Erythroblast (primary cell): ENCODE measurements around the gene PSMB10.
"Not testable (repeated sequence)": the region's sequence is repeated elsewhere in the genome, so short reads cannot be mapped to it uniquely, and the experiment has no call there.

Experiments
- DNase-seq, 2 experiments: peaks; one replicate each; lab custom pipeline; 2025; lab: John Stamatoyannopoulos, UW
- GATA1 ChIP-seq: IDR thresholded peaks from 2 replicates; pipeline ENCODE4 v1.6.1; 2011; ENCODE audit warnings: low read depth, mild to moderate bottlenecking, control low read depth, low read length, moderate library complexity
- POLR2A ChIP-seq: IDR thresholded peaks from 2 replicates; pipeline ENCODE4 v1.6.1; 2011; ENCODE audit warnings: mild to moderate bottlenecking, low read length

Gene PSMB10

DNA sequence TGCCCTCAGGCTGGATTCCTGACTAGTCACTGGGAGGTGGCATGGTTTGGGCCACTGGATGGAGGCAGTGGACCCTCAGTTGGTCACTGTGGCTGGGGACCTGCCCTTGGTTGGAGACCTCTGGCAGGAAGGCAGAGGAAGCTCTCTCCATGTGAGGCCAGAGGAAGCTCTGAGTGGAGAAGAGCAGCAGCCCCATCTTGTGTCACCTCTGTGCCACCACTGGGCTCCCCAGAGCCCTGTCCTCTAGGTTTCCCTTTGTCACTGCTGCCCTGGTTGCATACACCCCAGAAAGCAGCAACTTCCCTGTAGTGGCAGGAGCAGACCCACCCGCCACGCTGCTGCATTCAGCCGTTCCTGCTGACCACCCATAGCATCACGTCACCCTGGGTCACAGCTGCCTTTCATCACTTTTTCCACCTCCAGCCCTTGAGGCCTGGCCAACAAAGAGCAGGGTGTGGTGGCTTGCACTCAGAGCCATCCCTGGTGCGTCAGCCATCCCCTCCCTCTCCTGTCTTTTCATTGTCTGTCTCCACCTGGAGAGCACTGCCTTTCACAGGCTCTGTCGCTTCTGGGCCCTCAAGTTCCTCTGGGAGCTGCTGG is 16.9 kb downstream of the PSMB10 start:
- TF ChIP-seq POLR2A, result no peak
- TF ChIP-seq GATA1, result no peak

DNA sequence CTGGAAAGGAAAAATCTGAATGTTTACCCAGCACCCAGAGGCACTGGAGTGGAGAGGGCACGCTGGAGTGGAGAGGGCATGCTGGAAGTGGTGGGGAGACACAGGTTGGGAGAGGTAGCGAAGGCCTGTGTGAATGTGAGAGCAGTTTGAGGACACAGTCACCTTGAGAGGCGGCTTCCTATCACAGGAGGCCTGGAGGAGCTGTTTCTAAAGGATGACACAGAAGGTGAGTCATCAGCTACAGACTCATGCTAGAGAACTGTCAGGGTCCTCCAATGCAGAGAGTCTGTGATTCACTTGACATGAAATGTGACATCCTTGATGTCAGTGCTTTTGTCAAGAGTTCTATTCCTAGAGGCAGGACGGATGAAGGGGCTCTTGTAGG is 18.8 kb downstream of the PSMB10 start:
- DNase-seq, result peak; percentile 35 to 77
- TF ChIP-seq POLR2A (no peak), GATA1 (no peak)

More for the DNA sequence above, 16.9 kb downstream of the PSMB10 start:
- DNase-seq, result peak; percentile 28 to 34

DNA sequence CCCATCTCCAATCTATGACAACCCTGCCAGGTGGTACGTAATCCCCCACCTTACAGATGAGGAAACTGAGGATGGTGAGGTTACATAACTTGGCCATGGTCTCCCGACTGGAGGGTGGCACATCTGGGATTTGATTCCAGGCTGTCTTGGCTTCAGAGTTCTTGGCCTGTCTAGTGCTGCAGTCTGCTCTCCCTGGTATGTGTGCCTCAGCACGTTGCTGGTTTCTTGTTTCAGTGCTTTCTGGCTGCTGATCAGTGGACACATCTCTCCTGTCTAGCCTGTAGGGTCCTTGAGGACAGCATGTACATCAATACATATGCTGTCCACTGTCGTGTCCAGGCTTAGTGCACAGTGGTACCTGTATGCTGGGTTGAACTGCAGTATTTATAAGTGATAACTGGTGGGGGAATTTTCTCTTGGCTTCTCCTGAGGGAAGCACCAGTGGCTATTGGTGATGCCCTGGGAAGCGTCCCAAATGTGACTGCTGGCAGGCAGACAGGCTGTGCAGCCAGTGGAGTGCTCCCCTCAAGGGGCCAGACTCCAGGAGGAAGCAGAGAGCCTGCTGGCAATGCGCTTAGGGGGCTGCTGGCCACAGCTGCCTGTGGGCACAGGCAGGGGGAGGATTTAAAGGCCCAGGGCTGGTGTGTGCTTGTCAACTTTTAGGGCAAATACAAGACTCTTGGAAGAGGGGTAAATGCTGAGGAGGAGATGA is 19.4 kb downstream of the PSMB10 start:
- no peak for DNase-seq
- TF ChIP-seq GATA1 (no peak), POLR2A (no peak)

DNA sequence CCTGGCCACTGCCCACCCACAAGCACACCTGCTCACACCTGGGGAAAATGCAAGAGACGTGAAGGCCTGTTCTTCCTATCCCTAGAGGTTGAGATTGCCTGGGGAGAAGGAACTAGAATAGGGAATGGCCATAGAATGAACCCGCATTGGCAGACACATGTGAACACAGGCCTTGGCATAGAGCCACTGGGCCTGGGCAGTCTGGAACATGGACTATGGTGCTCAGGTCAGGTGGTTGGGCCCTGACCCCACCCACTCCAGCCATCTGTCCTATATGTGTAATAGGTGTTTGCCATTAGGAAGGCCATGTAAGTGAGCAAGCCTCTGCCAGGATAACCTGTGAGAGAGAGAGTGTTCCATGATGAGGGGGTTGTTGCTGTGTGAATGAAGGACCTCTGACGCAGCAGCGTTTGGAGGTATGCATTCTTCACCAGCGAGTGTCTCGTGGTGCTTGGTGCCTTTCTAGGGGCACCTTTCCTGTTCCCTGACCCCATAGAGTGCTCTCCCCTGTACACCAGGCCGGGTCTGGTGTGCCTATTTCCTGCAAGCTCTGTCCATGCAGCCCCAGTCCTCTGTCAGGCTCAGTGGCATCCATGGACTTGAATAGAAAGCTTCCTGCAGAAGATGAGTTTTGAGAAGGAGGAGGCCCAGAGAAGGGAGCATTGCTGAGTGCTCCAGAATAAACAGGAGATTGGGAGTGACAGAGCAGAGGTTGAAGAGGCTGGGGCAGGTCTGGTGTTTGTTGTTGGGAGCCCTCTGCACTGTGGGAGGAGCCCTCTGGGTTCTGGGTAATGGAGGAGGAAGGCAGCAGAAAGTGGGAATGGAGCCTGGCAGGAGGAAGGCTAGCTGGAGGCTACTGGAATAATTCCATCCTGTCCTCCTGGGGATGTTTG is 20.6 kb downstream of the PSMB10 start:
- DNase-seq, result no peak
- TF ChIP-seq POLR2A, result no peak
- TF ChIP-seq GATA1, result no peak

DNA sequence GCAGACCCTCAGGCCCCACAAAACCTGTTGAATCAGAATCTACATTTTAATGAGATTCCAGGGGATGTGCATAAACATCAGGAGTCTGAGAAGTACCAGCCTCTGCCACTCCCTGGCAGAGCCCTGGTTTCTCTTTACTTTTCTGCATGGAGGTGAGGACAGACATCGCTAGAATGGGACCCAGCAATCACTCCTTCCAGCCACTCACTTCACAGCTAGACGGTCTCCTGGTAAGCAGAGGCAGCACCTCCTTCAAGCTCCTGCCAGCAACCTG is 21.2 kb downstream of the PSMB10 start:
- DNase-seq, result not testable (repeated sequence)

DNA sequence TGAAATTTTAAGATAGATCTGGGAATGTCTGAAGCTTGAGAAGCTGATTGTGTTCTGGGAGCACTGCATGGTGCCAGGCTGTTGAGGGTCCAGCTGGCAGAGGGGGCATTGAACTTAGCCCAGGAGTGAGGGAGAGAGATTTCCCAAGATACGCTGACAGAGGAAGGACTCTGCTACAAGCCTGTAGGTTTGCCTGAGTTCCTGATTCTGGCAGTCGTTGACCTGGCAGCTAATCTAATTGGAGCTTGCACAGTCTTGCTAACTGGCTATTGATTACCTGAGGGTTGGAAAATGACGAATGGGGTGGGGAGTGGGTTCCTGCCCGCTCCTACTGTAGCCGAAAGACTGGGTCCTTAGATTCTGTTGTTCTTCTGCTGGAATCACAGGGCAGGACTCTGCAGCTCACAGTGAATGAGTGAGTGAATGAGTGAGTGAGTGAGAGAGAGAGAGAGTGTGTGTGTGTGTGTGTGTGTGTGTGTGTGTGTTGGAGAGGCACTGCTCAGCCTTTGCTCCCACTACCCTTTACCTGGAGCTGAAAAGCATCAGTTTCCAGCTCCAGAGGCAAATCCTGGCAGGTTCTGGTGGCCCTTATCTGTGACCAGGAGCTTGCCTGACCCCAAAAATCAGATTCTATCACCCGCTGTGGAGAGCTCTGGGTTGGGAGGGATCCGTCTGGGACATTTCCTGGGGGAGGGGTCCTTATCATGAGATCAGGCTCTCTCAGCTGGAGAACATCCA is 21.7 kb downstream of the PSMB10 start:
- no peak for DNase-seq
- TF ChIP-seq GATA1 (no peak), POLR2A (no peak)

DNA sequence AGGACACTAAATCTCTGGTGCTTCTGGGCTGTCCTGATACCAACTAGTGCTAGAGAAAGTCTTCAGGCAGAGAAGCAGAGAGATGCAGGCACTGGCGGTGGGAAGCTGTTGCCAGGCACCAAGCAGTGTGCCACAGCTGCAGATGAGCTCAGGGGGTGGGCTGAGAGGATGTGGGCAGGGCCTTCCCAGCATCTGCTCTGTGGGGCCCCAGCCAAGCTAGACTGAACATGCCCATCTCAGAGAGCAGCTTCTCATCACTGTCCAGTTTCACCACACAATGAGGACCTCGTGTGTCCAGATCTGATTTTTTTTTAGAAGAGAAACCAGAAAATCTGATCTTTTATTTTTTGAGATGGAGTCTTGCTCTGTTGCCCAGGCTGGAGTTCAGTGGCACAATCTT is 26.5 kb downstream of the PSMB10 start:
- DNase-seq, result no peak
- no peak for TF ChIP-seq GATA1
- TF ChIP-seq POLR2A, result no peak

DNA sequence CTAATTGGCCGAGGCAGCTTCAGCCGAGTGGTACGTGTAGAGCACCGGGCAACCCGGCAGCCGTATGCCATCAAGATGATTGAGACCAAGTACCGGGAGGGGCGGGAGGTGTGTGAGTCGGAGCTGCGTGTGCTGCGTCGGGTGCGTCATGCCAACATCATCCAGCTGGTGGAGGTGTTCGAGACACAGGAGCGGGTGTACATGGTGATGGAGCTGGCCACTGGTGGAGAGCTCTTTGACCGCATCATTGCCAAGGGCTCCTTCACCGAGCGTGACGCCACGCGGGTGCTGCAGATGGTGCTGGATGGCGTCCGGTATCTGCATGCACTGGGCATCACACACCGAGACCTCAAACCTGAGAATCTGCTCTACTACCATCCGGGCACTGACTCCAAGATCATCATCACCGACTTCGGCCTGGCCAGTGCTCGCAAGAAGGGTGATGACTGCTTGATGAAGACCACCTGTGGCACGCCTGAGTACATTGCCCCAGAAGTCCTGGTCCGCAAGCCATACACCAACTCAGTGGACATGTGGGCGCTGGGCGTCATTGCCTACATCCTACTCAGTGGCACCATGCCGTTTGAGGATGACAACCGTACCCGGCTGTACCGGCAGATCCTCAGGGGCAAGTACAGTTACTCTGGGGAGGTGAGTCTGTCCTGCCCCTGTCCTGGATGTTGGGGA is 27.5 kb downstream of the PSMB10 start:
- no peak for TF ChIP-seq GATA1
- no peak for TF ChIP-seq POLR2A
- DNase-seq, result no peak

DNA sequence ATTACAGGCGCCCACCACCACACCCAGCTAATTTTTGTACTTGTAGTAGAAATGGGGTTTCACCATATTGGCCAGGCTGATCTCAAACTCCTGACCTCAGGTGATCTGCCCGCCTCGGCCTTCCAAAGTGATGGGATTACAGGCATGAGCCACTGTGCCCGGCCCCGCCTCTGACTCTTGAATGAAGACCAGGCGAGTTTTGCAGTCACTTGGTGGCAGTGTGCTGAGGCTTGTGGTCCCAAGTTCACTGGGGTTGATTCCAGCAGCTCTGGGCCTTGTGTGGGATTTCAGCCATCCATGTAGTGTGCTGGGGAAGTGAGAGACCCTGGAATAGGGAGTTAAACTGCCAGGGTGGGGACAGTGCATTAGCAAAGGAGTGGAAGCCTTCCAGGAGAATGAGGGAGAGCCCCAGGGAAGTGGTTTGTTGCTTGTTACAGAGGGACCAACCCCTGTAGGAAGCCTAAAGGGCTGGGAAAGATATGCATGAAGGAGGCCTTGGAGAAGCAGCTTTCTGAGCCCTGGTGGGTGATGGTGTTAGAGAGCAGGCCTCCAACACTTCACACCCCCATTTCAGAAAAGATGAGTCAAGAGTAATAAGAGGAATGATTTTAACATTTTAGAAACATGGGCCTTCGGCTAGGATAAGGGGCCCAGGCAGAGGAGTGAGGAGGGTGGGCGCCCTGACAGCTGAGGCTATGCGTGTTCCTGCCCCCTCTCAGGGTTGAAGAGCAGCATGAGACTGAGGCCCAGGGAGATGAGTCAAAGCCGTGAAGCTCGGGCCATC is 29.1 kb downstream of the PSMB10 start:
- TF ChIP-seq POLR2A (no peak), GATA1 (no peak)
- no peak for DNase-seq

DNA sequence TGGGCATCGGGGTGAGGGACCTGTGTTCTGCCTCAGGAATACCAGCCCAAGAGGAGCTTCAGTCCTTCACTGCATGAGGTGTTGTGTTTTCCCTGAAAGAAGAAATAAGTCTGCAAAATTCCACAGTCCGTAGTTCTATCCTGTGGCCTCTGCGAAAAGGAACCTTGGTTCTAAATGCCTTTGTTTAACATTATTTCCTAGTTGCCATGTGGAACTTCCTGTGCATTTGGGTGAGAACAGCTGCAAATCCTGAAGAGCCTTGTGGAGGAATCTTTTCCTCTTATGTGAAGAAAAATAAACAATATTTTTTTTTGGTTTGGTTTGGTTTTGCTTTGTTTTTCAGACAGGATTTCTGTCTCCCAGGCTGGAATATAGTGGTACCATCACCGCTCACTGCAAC is 33.8 kb downstream of the PSMB10 start:
- DNase-seq, result no peak
- TF ChIP-seq POLR2A (no peak), GATA1 (no peak)

DNA sequence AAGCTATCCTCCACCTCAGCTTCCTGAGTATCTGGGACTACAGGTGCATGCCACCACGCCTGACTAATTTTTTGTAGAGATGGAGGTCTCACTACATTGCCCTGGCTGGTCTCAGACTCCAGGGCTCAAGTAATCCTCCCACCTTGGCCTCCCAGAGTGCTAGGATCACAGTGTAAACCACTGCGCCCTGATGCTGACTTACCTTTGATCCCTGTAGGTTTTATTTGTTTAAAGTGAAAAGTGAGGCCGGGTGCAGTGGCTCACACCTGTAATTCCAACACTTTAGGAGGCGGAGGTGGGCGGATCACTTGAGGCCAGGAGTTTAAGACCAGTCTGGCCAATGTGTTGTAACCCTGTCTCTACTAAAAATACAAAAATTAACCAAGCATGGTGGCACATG is 34.9 kb downstream of the PSMB10 start:
- no peak for DNase-seq
- TF ChIP-seq GATA1, result no peak
- no peak for TF ChIP-seq POLR2A

DNA sequence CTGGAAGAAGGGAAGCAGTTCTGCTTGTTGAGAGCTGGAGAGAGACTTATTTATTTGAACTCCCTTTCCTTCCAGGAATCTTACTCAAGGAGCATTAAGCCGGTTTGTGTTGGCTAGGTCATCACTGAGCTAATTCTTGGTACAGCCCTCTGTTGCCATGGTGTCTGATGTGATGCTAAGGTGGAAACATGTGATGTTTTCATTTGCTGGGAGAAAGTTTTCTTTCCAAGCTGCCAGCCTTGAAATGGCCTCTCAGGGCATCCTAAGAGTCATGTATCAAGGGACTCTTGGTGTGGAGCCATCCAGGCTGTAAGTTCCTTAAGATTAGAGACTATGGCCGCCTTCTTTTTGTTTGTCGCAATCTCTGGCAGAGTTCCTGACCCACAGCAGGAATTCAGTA is 39.4 kb downstream of the PSMB10 start:
- no peak for DNase-seq
- no peak for TF ChIP-seq POLR2A
- TF ChIP-seq GATA1, result no peak
